Right lung (tissue), 5 donors: ENCODE results near the gene ANKRD22. TPM values are rescaled to one million over a fixed set of nuclear protein-coding genes. Genes with fewer than 3 reads are reported as not detected.
"Not testable (repeated sequence)": the region's sequence is repeated elsewhere in the genome, so short reads cannot be mapped to it uniquely, and the experiment has no call there.

Source experiments
- DNase-seq, 2 donors: peaks; one replicate each; pipeline ENCODE4 v3.0.0-alpha.2; 2013
- polyA plus RNA-seq, 5 donors: library from polyadenylated mRNA; unstranded; fragments of 120-200 nt; gene quantifications; one replicate each; pipeline versions ENCODE4 v1.2.1 to v1.2.3, GENCODE V29; 2013; ENCODE audit warnings: inconsistent platforms in 1 of 5, low replicate concordance in 1 of 5; ENCODE audit not compliant: insufficient read length in 5 of 5, insufficient read depth in 1 of 5

Gene ANKRD22
- polyA plus RNA-seq, 5 donors: 0.22 to 1.0 (median 0.70) TPM

- DNase-seq: not testable (repeated sequence)
Measured at GRCh38 chr10:88837632-88838031, 14.0 kb downstream of the ANKRD22 start.

DNA sequence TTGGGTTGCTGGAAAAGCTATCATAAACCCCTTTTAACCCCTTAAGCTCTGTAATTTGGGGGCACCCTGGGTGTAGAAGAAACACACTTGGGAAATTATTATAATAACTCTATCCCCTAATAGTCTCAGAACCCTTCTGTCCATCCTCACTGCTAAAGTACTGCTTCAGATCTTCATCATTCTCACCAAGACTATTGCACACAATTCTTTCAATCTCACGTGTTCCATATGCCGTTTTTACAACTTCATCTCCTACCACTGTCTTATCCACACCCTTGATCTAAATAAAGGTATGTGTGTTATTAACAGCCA, 15.8 kb downstream of the ANKRD22 start:
- no peak for DNase-seq

- DNase-seq: peak; percentile 74 to 84
Measured at GRCh38 chr10:88835096-88835909, 16.3 kb downstream of the ANKRD22 start.

GRCh38 chr10:88833723-88834122, 17.9 kb downstream of the ANKRD22 start:
- no peak for DNase-seq

DNA sequence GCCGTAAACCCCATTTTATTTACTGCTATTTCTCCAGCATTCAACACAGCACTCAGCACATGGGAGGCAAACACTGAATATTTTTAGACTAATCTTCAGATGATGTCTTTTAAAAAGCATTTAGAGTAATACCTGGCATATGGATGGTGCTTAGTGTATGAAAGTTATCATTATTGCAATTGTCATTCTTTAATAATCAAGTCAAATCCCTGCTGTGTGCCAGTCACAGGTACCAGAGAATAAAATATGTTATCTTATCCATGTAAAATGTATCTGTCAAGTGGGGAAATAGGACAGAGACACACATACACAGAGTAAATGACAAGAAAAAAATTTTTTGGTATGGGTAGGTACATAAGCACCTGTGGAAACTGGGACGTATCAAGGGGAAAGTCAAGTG, 18.5 kb downstream of the ANKRD22 start:
- DNase-seq: no peak

DNA sequence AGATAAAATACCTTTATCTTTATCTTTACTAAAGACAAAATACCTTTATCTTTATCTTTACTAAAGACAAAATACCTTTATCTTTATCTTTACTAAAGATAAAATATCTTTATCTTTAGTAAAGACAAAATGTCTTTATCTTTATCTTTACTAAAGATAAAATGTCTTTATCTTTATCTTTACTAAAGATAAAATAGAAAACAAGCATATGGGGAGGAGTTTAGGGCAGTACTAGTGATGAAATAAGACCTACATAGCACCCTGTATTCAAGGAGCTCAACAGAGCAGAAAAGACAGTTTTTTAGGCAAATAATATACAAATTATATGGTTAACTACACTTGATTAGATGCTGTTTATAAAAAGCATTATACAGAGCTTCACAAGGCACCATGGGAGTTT, 19.3 kb downstream of the ANKRD22 start:
- DNase-seq: no peak

GRCh38 chr10:88831709-88832108, 19.9 kb downstream of the ANKRD22 start:
- DNase-seq: no peak

DNA sequence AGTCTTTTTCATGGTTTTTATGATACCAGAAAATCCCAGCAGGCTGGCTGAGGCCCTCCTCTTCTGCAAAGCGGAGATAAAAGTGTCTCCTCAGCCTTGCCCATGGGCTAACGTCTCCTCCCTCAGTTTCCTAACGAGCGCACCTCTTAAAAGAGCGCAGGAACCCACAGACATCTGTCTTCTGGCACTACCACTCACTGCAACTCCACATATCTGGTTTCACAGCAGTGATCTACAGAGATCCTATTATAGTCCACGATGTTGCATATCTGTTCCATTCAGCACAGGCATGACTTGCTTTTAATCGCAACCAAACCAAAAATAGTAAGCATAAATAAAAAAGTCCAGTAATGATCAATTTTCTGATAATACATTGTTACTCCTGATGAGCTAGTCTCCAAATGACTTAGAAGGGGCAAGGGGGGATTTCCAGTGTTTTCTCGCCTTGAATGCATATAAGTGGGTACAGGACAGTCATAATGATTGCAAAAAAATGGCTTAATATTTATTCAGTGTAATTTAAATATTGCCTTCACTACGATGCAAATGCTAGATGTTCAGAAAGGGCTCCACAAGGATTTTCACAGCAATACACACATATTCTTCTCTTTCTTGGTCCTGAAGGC, 20.9 kb downstream of the ANKRD22 start:
- DNase-seq: no peak

GRCh38 chr10:88828310-88828709, 23.3 kb downstream of the ANKRD22 start:
- no peak for DNase-seq

DNA sequence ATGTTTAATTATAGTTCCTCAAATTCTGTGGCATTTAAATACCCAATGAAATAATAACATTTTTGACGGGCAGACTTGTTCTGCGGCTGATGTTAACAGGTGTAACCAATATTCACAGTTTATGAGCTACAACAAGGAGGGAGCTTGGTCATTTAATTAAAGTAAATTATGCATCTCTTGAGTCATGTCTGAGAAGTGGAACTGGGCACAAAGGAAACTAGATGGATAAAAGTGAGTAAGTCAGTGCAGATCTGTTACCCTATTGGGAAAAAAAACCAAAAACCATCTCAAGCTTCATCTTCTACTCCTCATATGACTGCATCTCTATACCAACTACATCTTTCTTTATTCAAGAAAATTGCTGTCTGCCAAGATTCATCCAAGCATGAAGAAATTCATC, 24.0 kb downstream of the ANKRD22 start:
- DNase-seq: no peak

- DNase-seq: no peak
Measured at GRCh38 chr10:88826388-88826787, 25.3 kb downstream of the ANKRD22 start.

DNA sequence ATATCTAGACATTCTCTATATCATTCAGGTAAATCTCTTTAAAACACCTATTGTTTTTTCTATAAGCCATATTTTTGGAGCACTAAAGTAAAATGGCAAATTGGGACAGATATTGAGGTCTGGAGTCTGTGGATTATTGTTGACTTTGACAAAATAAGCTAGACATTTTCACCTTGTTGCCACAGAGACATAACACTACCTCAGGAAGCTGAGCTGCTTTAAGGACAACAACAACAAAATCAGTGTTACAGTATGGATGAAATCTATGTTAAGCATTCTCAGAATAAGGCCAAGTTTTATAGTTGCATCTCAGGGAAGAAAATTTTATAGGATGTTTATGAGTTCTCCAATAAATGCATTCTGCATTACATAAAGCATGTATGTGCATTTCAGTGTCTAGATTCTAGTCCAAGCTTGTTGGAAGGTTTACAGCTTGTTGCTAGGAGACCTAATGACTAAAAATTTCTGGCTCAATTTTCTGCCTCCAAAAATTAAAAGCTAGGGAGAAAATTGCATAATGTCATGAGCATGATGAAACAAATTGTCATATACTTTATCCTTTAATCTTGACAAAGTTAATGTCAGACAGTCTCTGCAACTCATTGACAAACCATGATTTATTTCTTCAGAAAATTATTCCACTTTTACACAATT, 30.8 kb downstream of the ANKRD22 start:
- DNase-seq: peak; percentile 85 to 91

DNA sequence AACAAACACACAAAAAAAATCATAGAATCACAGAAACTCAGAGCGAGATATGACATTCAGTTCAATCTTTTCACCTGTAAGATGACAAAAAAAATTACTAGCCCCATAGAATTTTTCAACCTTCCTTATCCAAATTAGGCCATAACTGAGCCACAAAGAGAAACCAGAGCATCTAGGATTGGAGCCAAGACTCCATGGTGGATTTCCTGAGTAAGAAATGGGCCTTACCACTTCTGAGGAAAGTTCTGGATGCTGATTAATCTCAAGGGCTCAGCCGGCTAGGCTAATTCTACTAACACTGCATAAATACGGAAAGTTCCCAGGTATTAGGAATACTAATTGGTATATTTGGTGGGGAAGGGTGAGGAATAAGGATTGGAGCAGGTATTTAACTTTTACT, 32.4 kb downstream of the ANKRD22 start:
- DNase-seq: no peak

GRCh38 chr10:88813200-88813599, 38.4 kb downstream of the ANKRD22 start:
- no peak for DNase-seq

GRCh38 chr10:88810196-88810961, 41.3 kb downstream of the ANKRD22 start:
- DNase-seq: peak in 1 of 2 donors; percentile 34

- DNase-seq: no peak
Measured at GRCh38 chr10:88809621-88810020, 42.0 kb downstream of the ANKRD22 start.

DNA sequence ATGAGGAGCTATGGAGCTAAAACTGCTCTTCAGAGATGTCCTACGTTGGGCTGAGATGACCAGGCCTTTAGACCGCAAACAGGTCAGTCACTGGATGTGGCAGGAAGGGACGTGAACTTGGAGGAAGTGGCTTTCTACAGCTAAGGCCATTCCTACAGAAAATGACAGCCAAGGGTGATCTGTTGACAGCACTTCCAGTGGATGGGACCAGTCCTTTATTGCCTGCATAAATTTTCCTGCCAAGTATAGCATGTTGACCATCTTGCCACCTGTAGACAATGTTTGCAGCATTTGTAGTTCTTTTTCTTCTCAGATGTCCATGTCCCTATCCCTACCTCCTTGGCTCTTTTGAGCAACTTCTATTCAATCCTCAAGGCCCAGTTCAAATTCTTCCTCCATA, 45.7 kb downstream of the ANKRD22 start:
- DNase-seq: no peak

DNA sequence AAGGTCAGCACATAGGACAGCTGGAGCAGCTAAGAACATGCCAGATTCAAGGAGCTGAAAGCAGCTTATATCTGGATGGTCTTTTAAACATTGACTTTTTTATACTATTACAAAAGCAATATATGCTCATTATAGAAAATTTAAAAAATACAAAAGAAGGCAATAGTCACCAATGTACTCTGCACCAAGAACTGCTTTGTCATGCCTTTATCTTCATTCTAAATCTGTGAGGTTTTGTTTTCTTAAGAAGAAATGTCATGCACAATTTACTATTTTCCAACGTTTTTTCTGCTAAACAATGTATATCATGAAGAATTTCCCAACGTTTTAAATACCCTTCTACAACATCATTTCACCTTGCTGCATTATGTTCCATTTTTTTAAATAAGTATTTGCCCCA, 46.3 kb downstream of the ANKRD22 start:
- no peak for DNase-seq

DNA sequence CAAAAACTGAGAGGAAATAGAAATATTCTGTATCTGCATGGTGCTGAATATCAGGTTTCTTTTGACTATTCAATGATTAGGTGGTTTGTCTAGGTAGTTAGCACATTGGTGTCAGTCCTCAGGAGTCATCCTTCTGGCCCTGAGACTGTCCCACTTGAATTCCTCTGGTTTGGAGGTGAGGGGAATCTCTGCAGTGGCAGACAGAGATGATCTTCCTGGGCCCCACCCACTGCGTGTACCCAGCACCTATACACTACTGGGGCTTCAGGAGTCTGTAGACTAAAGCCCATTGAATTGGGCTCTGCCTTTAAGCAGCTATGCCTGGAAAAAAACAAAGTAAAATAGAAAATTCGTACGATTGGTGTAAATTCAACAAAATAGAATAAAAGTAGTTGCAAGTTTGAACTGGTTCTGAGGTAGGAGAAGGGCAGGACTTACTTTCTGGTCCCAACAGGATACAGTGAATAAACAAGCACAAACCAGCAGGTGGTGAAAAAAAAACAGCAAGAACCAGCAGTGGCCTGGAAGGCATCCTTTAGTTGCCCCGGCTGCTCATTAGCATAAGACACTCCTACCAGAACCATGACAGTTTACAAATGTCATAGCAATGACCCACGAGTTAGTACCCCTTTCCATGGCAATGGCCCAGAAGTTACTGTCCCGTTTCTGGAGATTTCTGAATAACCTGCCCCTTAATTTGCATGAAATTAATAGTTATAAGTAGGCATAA, 47.4 kb downstream of the ANKRD22 start:
- DNase-seq: no peak

- no peak for DNase-seq
Measured at GRCh38 chr10:88803641-88804040, 48.0 kb downstream of the ANKRD22 start.

- no peak for DNase-seq
Measured at GRCh38 chr10:88802523-88803285, 48.9 kb downstream of the ANKRD22 start, which contains the start of gene LIPM. Gene LIPM (plus strand): TSS chr10:88802730. CDS start chr10:88802897, 167 bp downstream.
